GM19438 (cell line): ENCODE data around the gene NUF2.

Experiments used
- ATAC-seq: cut with Tn5 transposase; IDR thresholded peaks from one replicate; pipeline ENCODE4 v1.9.1; 2021; ENCODE audit warnings: low read depth; ENCODE audit not compliant: unreplicated experiment

The NUF2 gene

DNA sequence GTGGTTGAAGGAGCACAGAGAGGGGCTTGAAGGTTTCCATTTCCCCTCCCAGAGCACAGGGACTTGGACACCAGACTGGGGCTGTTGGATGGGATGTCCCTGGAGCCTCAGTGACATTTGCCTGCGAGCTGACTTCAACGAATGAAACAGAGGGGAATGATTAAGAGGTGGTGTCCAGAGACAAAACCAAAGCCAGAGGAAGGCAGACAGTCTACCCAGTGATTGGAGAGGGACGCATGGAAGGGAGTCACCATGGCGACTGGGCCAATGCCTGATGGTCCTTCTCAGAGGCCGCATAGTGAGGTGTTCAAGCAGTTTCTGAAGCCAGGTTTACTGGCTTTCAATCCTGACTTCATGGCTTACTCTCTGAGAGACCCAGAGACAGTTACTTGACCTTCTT is 77.2 kb downstream of the NUF2 start:
- ATAC-seq: no peak

DNA sequence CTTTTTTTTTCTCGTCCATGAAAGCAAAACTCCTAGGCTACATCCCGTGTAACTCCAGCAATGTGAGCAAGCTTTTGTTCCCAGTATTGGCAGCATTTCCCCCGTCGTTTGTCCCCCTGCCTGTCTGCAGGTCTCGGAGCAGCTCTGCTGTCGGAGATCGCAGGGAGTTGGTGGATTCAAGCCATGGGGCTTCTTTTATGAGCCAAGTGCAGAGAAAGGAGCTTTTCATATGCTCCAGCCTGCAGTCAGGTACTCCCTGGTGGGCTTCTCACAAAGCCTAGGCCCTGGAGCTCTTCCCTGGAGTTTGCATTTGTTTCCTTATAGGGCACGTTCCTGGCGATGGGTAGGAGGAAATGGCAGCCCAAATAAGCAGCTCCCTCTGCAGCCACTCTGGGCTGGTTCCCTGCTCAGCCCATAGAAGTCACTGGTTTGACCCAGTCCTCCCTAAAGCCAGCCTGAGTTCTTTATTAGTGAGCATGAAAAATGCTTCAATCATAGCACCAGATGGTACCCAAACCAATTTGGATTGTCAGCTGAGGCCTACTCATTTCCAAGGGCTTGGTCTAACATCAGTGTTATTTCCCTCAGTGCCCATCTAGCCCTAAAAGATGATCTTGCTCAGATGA is 78.3 kb downstream of the NUF2 start:
- ATAC-seq: no peak

DNA sequence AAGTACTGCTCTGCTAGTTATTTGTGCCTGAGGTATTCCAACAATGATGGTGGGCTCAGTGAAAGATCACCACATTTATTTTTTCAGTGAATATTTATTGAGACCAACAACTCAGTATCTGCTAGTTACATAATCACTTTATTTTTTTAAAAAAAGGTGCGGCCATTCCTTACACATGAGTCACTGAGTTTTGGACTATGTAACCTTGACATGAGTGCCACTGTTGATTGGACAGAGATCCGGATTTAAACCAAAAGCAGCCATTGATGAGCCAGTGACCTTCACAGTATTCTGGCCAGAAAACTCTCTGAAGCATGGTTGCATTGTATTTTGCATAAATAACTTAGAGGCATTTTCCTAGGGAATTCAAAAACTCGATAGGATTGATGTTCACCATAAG is 79.5 kb downstream of the NUF2 start:
- no peak for ATAC-seq
